Islet precursor cell (in vitro differentiated cells): Measurements from ENCODE around the gene SPINT3.

Source experiments
- DNase-seq: peaks from one replicate; pipeline ENCODE4 v3.0.0-alpha.2; 2018

SPINT3 gene, protein sequence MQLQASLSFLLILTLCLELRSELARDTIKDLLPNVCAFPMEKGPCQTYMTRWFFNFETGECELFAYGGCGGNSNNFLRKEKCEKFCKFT

DNA sequence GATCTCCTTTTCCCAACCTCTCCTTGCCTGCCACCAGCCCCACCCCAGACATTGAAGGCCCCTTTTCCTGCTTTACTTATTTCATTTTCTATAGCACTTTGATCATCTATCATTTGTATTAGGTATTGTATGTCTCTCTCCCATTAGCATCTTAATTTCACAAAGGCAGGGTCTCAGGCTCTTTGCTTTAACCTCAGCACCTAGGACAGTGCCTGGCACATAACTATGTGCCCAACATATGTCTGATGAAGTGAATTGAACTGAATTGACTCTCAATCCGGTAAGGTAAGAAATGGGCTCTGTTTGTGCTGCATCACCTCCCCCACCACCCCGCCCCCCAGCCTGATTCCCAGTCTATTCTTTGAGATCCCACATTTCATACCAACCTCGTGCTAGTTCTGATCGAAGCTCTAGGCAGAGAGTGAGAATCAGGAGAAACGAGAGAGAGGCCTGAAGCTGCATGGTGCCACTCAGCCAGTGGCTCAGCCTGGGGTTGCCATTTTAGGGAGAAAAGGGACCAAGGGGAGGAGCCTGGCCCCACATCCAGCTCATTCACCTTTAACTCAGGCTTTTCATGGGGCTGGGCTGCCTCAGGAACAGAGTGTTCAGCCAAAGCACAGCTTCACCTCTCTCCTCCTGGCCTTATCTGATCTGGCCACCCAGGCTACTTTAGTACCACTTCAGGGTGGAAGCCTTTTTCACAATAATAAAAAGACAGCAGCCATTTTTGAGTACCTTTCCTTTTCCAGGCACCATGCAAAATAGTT, at the start of gene SPINT3:
TSS of gene SPINT3 (minus strand) at position 476 of the 767 bp plus-strand sequence. CDS start at position 462, 14 bp downstream.
- no peak for DNase-seq

- DNase-seq, result no peak
Measured at GRCh38 chr20:45564760-45565276, 49.4 kb upstream of the SPINT3 start.

DNA sequence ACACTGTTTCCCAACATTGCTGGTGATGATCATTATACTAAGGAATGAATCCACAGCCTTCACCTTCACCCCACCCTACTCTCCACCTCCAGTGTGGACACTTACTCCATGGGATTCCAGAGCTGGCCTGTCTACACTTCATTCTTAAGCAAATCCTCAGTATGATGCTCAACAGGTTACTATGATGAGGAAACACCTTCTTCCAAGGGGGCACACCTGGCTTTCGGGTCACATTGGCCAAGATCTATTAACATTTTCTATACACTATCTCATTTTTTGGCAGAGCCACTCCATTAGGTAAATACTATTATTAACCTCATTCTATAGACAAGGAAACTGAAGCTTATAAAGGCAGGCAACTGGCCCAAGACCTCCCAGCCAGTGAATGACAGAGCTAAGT, 39.8 kb upstream of the SPINT3 start:
- no peak for DNase-seq

DNA sequence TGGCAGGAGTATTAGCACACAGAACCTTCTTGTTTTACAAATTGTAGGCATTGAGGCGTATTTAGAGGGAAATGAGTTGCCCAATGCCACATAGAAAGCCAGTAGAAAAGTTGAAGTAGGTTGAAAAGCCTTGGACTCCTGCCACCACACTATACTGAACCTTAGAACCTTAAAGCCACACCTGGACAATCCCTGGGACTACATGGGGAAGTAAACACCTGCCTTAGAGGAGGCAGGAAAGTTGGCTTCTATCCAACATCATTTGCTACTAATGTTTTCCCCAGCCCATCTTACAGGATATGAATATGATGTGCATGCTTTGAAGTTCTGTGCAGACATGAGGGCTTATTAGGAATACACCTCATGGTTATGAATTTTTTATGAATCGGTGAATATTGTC, 37.0 kb upstream of the SPINT3 start:
- DNase-seq, result no peak

GRCh38 chr20:45550765-45551164, 35.3 kb upstream of the SPINT3 start:
- DNase-seq, result no peak

DNA sequence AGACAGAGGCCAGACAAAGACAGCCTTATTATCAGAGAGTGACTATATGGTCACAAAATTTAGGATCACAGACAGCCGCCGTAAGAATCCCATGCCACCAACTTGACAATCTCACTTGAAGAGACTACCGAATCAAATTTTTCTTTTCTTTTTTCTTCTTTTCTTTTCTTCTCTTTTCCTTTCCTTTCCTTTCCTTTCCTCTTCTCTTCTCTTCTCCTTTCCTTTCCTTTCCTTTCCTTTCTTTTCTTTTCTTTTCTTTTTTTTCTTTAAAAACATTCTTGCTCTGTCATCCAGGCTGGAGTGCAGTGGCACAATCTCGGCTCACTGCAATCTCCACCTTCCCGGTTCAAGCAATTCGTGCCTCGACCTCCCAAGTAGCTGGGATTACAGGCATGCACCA, 33.0 kb upstream of the SPINT3 start:
- no peak for DNase-seq

DNA sequence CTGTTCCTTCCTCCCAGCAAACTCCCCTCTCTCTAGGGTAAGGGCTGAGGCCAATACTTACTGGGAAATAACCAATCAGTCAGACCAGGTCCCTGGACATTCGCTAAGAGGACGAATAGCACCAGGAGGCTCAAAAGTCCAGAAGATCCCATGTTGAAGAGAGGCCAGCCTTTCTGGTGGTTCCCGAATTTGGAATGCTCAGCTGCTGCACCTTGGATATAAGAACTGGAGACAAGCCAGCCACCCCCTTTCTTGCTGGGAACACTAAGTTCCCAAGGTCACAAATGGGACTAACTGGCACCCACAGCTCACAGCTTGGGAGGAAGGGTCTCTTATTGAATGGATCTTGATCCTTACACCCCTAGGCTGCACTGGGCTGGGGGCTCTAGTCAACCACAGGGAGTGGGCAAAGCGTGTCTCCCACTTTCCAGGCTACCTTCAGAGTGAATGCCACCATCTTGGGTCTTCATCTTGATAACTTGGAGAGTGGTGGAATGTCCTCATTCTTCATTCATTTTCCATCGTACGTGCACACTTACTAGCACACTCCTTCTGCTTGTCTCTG, 31.9 kb upstream of the SPINT3 start, which contains the start of gene EPPIN:
TSS of gene EPPIN (minus strand) at position 196 of the 565 bp plus-strand sequence. CDS start at position 152, 44 bp downstream.
- DNase-seq, result no peak

GRCh38 chr20:45545754-45546453, 30.5 kb upstream of the SPINT3 start:
- DNase-seq, result no peak

DNA sequence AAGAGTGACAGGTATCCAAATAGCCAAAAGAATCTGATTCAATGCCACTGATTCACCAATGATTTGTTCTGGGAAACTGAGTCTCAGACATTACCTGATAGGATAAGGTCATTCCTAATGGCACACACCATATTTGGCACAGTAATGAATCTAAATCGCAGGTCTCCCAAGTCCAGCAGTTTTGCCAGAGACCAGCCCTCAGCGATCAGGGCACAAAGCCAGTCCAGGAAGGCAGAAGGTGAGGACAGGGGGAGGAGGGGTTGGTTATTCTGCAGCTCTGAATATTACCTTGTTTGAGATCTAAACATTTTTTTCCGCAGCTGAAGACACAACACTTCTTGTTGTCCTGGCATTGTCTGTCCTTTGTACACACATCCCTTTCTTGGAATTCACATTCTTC, 29.9 kb upstream of the SPINT3 start:
- DNase-seq, result no peak

- peak; percentile 4 for DNase-seq
Measured at GRCh38 chr20:45539382-45539781, 24.0 kb upstream of the SPINT3 start, which contains the start of gene WFDC6. Gene WFDC6 (minus strand): TSS chr20:45539482. CDS start chr20:45539407, 75 bp downstream.

- peak; percentile 45 for DNase-seq
Measured at GRCh38 chr20:45538209-45538799, 22.9 kb upstream of the SPINT3 start.

DNA sequence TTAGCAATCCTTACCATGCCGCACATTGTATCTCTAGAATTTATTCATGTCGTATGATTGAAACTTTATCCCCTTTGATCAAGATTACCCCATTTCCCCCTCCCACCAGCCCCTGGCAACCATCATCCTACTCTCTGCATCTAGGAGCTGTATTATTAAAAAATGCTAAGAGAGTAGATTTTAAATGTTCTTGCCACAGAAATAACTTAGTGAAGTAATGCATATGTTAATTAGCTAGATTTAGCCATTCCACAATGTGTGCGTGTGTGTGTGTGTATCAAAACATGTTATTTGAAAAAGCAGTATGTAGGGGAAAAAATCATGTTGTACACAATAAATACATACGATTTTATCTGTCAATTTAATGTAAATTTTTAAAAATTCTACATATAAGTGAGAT, 11.9 kb upstream of the SPINT3 start:
- DNase-seq, result no peak

DNA sequence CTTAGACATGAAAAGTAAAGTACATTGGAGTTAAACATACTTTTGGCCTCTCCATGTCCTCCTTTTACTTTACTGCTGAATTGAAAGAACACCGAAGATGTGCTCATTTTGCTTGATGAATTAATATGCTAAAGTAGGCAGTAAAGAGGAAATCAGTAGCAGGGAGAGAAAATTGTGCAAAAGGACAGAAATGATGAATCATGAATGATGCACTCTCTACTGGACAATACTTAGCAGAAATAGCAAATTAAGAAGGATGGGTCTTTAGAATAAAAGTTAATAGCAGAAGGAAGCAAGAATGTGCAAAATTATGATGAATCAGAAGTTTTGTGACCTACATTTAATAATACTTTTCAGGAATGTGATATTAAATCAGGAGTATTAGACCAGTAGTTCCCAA, 8.4 kb upstream of the SPINT3 start:
- no peak for DNase-seq

DNA sequence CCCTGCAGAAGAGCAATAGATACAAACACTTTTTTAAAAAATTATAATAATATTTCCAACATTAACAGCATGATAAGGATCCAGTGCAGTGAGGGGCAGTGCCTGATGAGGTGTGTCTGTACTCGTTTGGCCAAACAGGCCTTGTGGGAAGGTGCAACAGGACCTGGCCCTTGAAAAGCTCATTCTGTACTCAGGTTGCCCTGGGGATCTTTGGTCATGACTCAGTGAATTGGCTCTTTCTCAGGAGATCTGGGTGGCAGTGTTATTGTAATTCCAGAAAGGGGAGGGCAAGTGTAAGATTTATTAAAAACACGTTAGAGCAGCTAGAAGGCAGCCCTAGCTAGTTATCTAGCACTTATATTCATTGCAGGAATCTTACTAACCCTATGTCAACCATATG, 2.9 kb upstream of the SPINT3 start:
- DNase-seq, result peak; percentile 60

- DNase-seq, result no peak
Measured at GRCh38 chr20:45510242-45510862, 5.1 kb downstream of the SPINT3 start.

GRCh38 chr20:45509091-45509490, 6.3 kb downstream of the SPINT3 start:
- no peak for DNase-seq

GRCh38 chr20:45508068-45508886, 7.1 kb downstream of the SPINT3 start:
- DNase-seq, result no peak

DNA sequence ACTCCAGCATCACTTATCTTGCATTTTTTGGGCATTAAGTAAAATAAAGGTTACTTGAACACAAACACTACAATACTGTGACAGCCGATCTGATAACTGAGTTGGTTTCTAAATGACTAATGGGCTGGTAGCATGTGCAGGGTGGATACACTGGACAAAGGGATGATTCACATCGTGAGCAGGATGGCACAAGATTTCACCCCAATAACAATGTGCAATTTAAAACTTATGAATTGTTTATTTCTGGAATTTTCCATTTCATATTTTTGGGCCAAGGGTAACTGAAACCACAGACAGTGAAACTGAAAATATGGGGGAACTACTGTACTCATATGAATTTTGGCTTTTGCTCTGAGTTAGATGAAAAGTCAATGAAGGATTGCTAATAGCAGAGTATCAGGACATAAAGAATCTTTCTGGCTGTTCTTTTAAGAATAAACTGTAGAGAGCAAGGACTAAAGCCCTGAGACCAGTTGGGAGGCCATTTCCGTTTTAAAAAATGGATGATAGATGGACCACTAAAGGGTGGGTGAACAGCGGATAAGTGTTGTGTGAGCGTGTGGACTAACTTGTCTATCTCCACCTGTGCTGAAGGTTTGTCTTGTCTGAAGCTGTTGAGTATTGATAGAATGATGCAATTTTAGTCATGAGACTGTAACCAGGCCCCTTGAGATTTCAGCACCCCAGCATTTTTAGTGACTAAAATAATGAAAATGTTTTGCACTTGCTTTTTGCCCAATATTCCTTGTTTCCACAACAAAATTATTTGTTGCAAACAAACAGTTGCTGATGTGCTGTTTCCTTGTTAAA, 8.2 kb downstream of the SPINT3 start:
- no peak for DNase-seq

DNA sequence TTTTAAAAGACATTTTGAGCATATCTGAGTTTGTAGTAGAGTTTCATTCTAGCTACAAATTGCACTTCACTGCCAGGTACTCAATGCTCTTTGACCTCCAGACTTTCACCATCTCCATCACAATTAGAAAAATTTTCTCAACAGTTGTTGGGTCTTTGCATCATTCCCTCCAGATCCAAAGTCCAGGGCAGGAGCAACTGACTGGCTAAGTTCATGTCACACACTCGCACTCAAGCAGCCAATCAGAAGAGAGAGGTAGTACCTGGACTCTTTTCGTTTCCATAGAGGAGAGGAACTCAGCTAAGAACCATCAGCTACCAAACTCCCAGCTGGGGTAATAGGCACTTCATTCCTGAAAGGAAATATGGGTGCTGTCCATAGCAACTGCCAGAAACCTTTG, 9.0 kb downstream of the SPINT3 start:
- DNase-seq, result no peak

DNA sequence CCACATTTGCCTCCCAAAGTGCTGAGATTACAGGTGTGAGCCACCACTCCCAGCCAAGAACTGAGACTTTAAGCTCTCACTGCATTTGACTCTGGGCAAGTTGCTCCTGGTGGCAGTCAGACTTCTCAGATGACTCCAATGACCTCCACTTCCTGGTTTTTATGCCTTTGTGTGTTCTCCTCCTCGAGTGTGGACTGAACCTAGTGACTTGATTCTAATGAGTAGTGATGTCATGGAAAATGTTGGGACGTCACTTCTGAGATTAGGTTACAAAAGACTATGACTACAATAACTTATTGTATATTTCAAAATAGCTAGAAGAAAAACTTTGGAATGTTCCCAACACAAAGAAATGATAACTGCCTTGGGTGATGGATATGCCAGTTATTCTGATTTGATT, 12.0 kb downstream of the SPINT3 start:
- no peak for DNase-seq

GRCh38 chr20:45502561-45502960, 12.9 kb downstream of the SPINT3 start:
- no peak for DNase-seq
